GDM1 (cell line): ENCODE results near the gene PLOD3.
"Not testable (repeated sequence)": the region's sequence is repeated elsewhere in the genome, so short reads cannot be mapped to it uniquely, and the experiment has no call there.

Experiments
- DNase-seq: peaks from one replicate; lab custom pipeline; 2025; lab: John Stamatoyannopoulos, UW

The PLOD3 gene

DNA sequence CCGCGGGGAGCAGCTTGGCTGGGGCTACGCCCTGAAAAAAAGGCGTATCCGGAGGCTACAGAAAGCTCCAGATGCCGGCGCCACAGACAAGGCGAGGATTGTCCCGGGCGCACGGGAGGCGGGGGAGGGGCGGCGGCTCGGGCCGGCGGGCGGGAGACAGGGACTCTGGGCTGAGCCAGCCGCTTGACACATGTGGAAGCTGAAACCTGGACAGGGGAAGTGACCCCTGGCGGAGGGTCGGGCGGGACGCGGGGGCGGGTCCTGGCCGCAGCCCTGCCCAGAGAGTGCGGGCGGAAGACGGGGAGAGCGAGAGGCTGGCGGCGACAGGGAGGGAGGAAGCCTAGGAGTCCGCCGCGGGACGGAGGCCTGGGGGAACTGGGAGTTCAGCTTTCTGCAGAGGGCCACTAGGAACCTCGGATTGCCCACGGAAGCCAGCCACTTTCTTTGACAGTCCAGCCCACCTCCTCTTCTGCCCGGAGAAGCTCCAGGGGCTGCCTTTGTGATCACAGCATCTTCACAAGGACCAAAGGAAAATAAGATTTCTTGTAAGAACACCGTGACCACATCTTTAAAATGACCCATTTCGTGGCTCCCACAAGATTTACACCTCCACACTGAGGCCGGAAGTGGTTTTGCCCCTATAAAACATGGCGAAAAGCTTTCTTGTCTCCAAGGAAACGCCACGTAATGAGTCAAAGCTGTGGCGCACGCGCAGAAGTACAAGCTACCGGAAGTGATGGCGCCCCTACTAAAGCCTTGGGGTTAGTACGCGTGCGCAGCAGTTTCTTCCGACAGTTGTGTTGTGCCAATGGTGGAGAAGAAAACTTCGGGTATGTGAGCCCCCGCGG is at the start of gene PLOD3, which contains the start of gene ZNHIT1:
Gene PLOD3 (minus strand): TSS at position 194 of the 848 bp plus-strand sequence. CDS start 307 bp downstream, outside the sequence.
Gene ZNHIT1 (plus strand): TSS at position 778 of the 848 bp plus-strand sequence. CDS start 31 bp downstream, at position 809.
- peak; percentile 93 for DNase-seq

DNA sequence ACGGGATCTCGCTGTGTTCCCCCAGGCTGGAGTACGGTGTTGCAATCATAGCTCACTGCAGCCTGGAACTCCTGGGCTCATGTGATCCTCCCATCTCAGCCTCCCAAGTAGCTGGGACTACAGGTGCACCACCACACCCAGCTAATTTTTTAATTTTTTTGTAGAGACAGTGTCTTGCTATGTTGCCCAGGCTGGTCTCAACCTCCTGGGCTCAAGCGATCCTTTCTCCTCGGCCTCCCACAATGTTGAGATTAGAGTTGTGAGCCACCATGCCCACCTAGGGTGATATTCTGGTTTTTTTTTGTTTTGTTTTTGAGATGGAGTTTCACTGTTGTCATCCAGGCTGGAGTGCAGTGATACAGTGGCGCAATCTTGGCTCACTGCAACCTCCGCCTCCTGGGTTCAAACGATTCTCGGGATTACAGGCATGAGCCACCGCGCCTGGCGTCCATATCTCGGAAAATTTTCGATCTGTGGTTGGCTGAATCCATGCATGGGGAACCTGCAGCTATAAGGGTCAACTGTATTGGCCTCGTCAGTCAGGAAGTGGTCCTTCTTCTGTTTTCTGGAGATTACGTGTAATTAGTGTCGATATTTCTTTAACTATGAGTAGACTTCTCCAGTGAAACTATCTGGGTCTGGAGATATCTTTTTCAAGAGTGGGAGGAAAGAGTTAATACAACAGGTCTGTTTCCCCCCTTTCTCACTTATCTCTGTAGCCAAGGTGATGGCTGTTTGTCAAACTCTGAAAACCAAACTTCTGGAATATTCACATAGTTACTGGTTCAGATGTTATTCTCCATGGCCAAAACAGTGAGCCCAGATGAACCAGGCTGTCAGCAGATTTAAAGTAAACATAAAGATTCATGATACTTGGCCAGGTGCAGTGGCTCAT is 48.5 kb upstream of the PLOD3 start:
- no peak for DNase-seq

DNA sequence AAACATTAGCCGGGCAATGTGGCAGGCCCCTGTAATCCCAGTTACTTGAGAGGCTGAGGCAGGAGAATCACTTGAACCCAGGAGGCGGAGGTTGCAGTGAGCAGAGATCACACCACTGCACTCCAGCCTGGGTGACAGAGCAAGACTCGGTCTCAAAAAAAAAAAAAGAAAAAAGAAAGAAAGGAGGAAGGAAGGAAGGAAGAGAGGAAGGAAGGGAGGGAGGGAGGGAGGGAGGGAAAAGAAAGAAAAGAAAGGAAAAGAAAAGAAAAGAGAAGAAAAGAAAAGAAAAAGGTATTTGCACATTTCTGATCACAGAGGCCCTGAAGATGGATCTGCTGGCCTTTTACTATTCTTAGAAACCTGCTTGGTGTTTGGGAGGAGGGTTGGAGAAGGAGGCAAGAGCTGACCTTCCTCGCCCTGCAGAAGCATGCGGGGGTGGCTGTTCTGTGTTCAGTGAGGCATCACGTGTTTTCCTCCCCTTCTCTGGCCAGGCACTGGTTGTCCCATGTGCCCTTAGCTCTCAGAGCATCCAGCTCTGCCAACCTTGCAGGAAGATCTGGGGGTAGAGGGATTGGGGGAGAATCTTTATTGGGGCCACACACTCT is 46.8 kb upstream of the PLOD3 start:
- DNase-seq: not testable (repeated sequence)

- DNase-seq: no peak
Measured at GRCh38 chr7:101258243-101258731, 40.9 kb upstream of the PLOD3 start.

DNA sequence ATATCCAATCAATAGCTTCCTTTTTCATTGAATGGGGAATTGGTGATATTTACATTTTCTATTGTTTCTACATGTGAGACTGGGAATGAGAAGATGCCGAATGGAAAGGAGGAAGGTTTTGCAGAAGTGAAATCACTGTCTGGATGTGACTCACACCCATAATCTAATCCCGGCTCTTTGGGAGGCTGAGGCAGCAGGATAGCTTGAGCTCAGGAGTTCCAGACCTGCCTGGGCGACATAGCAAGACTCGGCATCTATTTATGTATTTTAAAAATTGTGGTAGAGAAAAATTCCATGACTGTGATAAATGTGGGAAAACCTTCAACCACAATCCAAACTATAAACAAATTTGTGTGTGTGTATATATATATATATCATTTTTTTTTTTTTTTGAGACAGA is 38.4 kb upstream of the PLOD3 start:
- no peak for DNase-seq

DNA sequence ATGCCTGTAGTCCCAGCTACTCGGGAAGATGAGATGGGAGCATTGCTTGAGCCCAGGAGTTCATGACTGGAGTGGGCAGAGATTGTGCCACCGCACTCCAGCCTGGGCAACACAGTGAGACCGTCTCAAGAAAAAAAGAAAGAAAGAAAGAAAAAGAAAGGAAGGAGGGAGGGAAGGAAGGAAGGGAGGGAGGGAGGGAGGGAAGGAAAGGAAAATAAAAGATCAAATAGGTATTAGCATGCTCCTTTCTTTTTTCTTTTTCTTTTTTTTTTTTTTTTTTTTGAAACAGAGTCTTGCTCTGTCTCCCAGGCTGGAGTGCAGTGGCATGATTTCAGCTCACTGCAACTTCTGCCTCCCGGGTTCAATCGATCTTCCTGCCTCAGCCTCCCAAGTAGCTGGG is 35.8 kb upstream of the PLOD3 start:
- not testable (repeated sequence) for DNase-seq

GRCh38 chr7:101251871-101252659 is 34.7 kb upstream of the PLOD3 start:
- peak; percentile 97 for DNase-seq

DNA sequence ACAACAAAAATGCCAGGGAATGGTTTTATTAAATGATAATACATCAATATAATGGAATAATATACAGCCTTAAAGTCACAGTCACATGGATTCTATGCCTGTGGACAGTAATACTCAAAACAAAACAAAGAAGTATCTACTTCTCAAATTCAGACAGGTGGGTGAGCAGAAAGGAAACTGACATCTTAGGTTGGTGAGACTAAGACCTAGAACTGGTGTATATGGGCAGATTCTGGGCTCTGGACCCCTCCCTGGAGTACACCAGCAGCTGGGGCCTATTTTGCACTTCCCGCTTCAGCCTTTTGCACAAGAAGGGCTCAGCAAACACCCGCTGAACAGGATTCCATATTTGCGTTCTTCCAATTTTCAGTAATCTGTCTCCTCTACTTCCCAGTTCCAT is 32.9 kb upstream of the PLOD3 start:
- DNase-seq: no peak

- no peak for DNase-seq
Measured at GRCh38 chr7:101248276-101248675, 30.9 kb upstream of the PLOD3 start.

DNA sequence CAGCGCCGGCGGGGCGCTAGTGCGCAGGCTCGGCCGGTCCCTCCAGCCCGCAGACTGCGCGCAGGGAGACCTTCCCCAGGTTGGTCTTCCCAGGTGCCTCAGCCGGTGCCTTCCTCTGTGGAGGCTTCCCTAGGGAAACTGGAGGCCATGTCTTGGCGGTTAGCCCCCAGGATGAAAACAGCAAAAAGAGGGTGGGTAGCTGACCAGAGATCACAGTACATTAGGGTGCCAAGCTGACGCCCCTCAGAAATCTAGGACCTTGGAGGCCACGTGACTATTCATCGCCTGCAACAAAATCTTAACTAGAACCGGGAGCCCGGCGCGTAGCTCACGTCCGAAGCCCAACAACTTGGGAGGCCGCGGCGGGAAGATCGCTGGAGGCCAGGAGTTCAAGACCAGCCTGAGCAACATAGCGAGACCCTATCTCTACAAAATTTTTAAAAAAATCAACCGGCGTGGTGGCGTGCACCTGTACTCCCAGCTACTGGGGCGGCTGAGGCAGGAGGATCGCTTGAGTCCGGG is 27.8 kb upstream of the PLOD3 start:
- DNase-seq: no peak

- DNase-seq: peak; percentile 87
Measured at GRCh38 chr7:101244375-101245146, 27.2 kb upstream of the PLOD3 start, which contains the start of gene FIS1. Gene FIS1 (minus strand): TSS chr7:101245081. CDS start chr7:101245004, 77 bp downstream.

DNA sequence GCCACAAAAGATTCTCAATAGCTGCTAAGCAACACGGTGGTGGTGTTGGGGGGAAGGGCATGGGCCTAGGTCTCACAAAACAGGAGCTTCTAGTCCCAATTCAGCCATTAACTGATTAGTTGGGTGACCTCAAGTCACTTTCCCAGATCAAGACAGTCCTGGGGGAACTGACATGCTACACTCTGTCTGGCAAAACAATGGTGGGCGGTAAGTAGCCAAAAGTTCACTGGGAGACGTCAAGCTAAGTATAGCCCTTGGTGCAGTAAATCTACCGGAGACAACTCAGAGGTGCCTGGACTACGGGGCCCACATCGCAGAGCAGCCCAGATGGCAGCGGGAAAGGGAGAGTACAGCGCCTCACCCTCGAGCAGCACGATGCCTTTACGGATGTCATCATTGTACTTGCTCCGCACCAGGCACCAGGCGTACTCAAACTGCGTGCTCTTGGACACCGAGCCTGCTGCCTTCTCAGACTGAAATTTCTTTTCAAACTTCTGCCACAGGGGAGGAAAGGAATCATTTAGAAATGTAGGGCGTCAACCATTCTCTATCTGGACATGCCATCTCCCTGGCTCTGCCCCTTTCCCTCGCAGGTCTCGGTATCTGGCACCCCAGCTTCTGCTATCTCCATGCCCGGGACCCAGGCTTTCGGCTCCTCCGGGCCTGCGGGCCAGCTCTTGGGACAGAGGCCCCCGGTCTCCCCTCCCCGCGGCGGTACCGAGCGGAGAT is 26.4 kb upstream of the PLOD3 start:
- DNase-seq: no peak

DNA sequence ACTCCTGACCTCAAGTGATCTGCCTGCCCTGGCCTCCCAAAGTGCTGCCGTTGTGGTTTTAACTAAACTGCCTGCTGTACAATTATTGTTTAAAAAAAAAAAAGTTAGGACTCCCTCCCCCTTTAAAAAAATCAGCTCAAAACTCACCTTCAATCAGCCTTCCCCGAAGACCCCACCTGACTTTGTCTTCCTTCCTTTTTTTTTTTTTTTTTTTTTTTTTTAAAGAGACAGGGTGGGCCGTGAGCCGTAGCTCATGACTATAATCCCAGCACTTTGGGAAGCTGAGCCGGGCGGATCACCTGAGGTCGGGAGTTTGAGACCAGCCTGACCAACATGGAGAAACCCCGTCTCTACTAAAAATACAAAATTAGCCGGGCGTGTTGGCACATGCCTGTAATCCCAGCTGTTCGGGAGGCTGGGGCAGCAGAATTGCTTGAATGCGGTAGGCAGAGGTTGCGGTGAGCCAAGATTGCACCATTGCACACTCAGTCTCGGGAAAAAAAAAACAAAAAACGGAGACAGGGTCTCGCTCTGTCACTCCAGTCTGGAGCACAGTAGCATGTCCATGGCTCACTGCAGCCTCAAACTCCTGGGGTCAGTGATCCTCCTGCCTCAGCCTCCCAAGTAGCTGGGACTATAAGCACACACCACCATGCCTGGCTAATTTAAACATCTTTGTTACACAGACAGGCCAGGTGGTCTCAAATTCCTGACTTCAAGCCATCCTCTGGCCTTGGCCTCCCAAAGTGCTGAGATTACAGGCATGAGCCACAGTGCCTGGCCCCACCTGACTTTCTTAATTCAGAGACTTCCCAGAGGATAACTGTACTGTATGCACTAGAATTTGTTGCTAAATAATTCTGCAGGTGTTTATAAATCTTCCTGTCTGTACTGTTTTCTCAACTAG is 24.3 kb upstream of the PLOD3 start:
- DNase-seq: no peak

GRCh38 chr7:101241015-101241363 is 23.6 kb upstream of the PLOD3 start:
- no peak for DNase-seq

GRCh38 chr7:101240226-101241014 is 23.0 kb upstream of the PLOD3 start:
- no peak for DNase-seq

GRCh38 chr7:101239951-101240220 is 22.5 kb upstream of the PLOD3 start:
- no peak for DNase-seq

GRCh38 chr7:101239191-101239950 is 22.0 kb upstream of the PLOD3 start:
- DNase-seq: peak; percentile 70
